Keratinocyte (primary cell): ENCODE data around the gene FURIN.
"Not testable (repeated sequence)": the region's sequence is repeated elsewhere in the genome, so short reads cannot be mapped to it uniquely, and the experiment has no call there.

Experiments
- EZH2 ChIP-seq: IDR thresholded peaks from one replicate; pipeline ENCODE4 v1.6.1; 2012; ENCODE audit warnings: inconsistent platforms, mild to moderate bottlenecking, low read length, moderate library complexity
- TF ChIP-seq, protein P1 (sequence below), 3 experiments: IDR thresholded peaks in 1 of 3; conservative IDR thresholded peaks in 1 of 3; optimal IDR thresholded peaks in 1 of 3; 2 replicates in 2 of 3; 3 replicates in 1 of 3; pipeline versions ENCODE3 to v1.5.1; 2011; ENCODE audit warnings: low read length in 3 of 3, mild to moderate bottlenecking in 3 of 3, moderate library complexity in 2 of 3, control low read depth in 1 of 3, inconsistent platforms in 1 of 3; ENCODE audit not compliant: insufficient read depth in 2 of 3; ENCODE audit errors: extremely low read depth in 1 of 3

DNA sequence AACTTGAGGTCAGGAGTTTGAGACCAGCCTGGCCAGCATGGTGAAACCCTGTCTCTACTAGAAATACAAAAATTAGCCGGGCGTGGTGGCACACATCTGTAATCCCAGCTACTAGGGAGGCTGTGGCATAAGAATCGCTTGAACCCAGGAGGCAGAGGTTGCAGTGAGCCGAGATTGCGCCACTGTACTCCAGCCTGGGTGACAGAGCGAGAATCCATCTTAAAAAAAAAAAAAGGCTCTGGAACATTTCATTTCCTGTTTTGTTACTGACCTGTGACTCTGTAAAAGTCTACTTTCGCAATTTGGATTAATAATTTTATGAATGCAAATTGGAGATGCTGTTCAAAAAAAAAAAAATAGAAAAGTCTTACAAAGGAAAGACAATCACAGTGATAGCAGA is 59.7 kb downstream of the FURIN start:
- TF ChIP-seq, protein P1, sequence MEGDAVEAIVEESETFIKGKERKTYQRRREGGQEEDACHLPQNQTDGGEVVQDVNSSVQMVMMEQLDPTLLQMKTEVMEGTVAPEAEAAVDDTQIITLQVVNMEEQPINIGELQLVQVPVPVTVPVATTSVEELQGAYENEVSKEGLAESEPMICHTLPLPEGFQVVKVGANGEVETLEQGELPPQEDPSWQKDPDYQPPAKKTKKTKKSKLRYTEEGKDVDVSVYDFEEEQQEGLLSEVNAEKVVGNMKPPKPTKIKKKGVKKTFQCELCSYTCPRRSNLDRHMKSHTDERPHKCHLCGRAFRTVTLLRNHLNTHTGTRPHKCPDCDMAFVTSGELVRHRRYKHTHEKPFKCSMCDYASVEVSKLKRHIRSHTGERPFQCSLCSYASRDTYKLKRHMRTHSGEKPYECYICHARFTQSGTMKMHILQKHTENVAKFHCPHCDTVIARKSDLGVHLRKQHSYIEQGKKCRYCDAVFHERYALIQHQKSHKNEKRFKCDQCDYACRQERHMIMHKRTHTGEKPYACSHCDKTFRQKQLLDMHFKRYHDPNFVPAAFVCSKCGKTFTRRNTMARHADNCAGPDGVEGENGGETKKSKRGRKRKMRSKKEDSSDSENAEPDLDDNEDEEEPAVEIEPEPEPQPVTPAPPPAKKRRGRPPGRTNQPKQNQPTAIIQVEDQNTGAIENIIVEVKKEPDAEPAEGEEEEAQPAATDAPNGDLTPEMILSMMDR (optimal IDR thresholded peaks at IDR 0.05 in 1 of 3, IDR thresholded peaks at IDR 0.05 in 1 of 3, conservative IDR thresholded peaks at IDR 0.05 in 1 of 3; ENCODE audit: extremely low read depth in 1 of 3, insufficient read depth in 2 of 3, low read length in 3 of 3) = not testable (repeated sequence)
- not testable (repeated sequence) for TF ChIP-seq EZH2
